ENCODE results near the gene JAG1. TPM values are rescaled to one million over a fixed set of nuclear protein-coding genes. Genes with fewer than 3 reads are reported as not detected.
A peak's percentile ranks its signal among the peaks of the same experiment; 100 is the strongest.

JAG1 gene
- 10 to 100 TPM in 1 of 3 donors, 1 to 10 TPM in 2; 8.1 to 12.3 (median 8.7) TPM for total RNA-seq
- 1.6 TPM for total RNA-seq (2013)

DNA sequence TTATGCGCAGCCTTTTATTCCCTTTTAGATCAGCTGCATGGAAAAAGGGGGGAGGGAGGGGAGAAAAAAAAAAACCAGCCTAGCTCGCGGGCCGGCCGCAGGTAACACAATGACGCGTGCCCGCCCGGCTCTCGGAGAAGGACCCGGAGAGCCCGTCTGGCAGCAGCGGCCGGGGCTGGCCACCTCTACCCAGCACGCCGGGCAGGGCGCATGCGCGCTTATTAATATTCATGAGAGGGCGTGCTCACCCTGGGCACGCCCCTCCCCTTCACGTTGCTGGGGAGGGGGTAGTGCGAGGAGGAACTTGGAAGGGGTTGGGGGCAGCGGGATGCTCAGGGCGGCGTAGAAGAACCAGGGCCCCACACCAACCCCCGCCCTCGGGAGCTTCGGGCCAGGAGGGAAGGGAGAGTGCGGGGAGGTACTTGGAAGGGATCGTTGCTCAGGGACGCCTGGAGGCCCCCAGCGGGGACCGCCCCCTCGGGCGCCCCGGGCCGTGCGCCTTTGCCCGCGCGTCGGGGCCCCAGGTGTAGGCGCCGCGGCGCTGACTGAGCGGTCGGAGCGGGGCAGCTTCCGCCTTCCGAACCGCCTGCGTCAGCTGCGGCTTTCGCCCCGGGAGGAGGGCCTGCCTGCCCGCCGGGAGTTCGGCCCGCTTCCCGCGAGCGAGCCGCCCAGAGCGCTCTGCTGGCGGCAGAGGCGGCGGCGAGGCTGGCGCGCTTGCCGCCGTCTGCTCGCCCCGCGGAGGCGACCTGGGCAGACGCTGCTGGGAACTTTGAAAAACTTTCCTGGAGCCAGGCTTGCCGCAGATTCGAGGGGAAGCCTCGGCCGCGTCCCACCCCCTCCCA lies at the start of gene JAG1:
Gene JAG1, minus strand, starts transcription at position 158 of the 842 bp plus-strand sequence. CDS start 469 bp downstream, outside the sequence.
- under 1% methylated on average over 83 of the region's 84 CpGs for WGBS (ENCODE audit: insufficient coverage)
- H3K27ac ChIP-seq (ENCODE audit: low read length) = peak within 1 kb of the TSS; percentile 80
- peaks cover 33% of the 10 kb centered on the region for H3K4me1 ChIP-seq (ENCODE audit: control insufficient read depth, insufficient read depth, low read length)
- peak within 1 kb of the TSS; percentile 97 for H3K4me3 Mint-ChIP-seq
- DNase-seq (peak; percentile 56 to 81), ATAC-seq (peak; percentile 68 to 86 (median 75))
- peak within 1 kb of the TSS; percentile 48 for H3K4me3 ChIP-seq (ENCODE audit: low read length)
- peaks cover 23 to 40% of the 10 kb centered on the region in 2 donors for H3K4me1 Mint-ChIP-seq
- H3K36me3 ChIP-seq (ENCODE audit: control insufficient read depth, insufficient read depth, low read length) = no peaks in the 10 kb centered on the region
- H3K27ac Mint-ChIP-seq = peak within 1 kb of the TSS; percentile 87 to 97
- H3K9me3 ChIP-seq (ENCODE audit: control insufficient read depth, insufficient read depth, low read length) = no peaks in the 10 kb centered on the region
- intact Hi-C loops (cut with micrococcal nuclease) = loop anchor here (5.0 to 10.0 kb wide), 3 partner anchors 117 to 239 kb away; partner anchors contain the start of genes MKKS and SLX4IP
- H3K36me3 Mint-ChIP-seq = no peaks in the 10 kb centered on the region
- TF ChIP-seq, protein P1, sequence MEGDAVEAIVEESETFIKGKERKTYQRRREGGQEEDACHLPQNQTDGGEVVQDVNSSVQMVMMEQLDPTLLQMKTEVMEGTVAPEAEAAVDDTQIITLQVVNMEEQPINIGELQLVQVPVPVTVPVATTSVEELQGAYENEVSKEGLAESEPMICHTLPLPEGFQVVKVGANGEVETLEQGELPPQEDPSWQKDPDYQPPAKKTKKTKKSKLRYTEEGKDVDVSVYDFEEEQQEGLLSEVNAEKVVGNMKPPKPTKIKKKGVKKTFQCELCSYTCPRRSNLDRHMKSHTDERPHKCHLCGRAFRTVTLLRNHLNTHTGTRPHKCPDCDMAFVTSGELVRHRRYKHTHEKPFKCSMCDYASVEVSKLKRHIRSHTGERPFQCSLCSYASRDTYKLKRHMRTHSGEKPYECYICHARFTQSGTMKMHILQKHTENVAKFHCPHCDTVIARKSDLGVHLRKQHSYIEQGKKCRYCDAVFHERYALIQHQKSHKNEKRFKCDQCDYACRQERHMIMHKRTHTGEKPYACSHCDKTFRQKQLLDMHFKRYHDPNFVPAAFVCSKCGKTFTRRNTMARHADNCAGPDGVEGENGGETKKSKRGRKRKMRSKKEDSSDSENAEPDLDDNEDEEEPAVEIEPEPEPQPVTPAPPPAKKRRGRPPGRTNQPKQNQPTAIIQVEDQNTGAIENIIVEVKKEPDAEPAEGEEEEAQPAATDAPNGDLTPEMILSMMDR (IDR thresholded peaks at IDR 0.05) = no peak
- peaks cover 8% of the 10 kb centered on the region for H3K27me3 ChIP-seq (ENCODE audit: control insufficient read depth, insufficient read depth, low read length)
- peaks cover 22 to 23% of the 10 kb centered on the region in 2 donors for H3K27me3 Mint-ChIP-seq (ENCODE audit: low read depth in 2 of 2)
- H3K9me3 Mint-ChIP-seq = no peaks in the 10 kb centered on the region

DNA sequence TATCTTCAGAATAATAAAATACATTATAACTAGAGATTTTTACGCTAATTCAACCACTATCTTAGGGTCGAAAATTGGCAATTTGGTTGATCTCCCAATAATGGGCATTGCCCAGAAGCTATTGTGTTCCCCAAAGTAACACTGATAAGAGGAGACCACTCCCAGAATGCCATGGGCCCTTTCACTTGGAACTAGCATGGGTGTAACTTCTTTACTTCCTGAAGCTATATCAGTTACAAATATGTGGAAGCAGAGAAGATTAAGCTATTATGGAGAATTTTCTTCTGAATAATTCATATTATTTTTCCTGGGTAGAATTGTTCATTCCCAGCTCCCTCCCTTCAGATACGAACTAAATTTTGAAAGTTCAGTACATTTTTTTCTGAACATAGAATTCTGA lies 48.2 kb upstream of the JAG1 start:
- no peaks in the 10 kb centered on the region for H3K4me1 ChIP-seq (ENCODE audit: control insufficient read depth, insufficient read depth, low read length)
- H3K36me3 ChIP-seq (ENCODE audit: control insufficient read depth, insufficient read depth, low read length) = no peaks in the 10 kb centered on the region
- no peak overlapping the region for H3K27ac ChIP-seq (ENCODE audit: low read length)
- H3K27me3 Mint-ChIP-seq (ENCODE audit: low read depth in 2 of 2) = peaks cover 24 to 80% of the 10 kb centered on the region in 2 donors
- TF ChIP-seq, protein P1 (IDR thresholded peaks at IDR 0.05) = no peak
- H3K27me3 ChIP-seq (ENCODE audit: control insufficient read depth, insufficient read depth, low read length) = peaks cover 2% of the 10 kb centered on the region
- H3K36me3 Mint-ChIP-seq = no peaks in the 10 kb centered on the region
- no peak overlapping the region for H3K27ac Mint-ChIP-seq
- DNase-seq (no peak), ATAC-seq (no peak)
- H3K4me3 Mint-ChIP-seq = no peak overlapping the region
- peaks cover 0 to 3% of the 10 kb centered on the region in 2 donors for H3K9me3 Mint-ChIP-seq
- WGBS (ENCODE audit: insufficient coverage) = 94% methylated on average over 2 of the region's 3 CpGs
- intact Hi-C loops (cut with micrococcal nuclease) = no loop called here
- no peaks in the 10 kb centered on the region for H3K4me1 Mint-ChIP-seq
- H3K9me3 ChIP-seq (ENCODE audit: control insufficient read depth, insufficient read depth, low read length) = no peaks in the 10 kb centered on the region
- no peak overlapping the region for H3K4me3 ChIP-seq (ENCODE audit: low read length)

DNA sequence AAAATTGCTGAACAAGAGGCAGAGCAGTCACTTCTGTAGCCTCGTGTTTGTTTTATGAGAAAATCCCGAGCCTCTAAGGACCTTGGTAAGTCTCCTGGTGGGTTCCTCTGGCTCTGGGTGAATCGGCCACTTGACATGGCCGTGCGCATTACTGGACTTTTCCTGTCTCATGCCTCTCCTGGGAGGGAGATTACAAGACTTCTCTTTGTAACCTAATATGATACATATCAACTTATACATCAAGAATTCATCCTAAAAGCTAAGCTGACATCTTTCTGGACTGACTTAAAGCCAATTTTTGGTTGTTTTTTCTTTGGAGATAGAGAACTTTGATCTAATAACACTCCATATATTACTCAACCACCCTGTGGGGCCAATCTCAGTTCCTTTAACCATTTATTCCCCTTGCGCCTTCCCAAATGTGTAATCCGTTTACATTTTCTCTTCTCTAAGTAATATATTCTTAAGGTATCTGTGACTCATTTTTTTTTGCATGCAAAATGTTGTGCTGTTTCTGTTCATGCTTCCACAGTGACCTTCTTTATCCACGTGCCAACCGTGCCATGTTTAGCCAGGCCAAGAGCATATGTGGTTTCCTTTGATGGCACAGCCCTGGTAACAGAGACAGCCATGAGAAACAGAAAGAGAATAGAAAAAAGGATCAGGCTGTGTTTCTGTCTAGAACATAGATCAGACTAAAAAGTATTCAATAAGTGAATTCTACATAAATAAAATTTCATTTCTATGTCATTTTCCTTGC lies 47.5 kb upstream of the JAG1 start:
- DNase-seq (no peak), ATAC-seq (no peak)
- Mint-ChIP-seq H3K4me1 (no peaks in the 10 kb centered on the region), H3K27ac (no peak overlapping the region), H3K9me3 (peaks cover 0 to 3% of the 10 kb centered on the region in 2 donors), H3K36me3 (no peaks in the 10 kb centered on the region), H3K27me3 (ENCODE audit: low read depth in 2 of 2) (peaks cover 19 to 80% of the 10 kb centered on the region in 2 donors), H3K4me3 (no peak overlapping the region)
- H3K4me3 ChIP-seq (ENCODE audit: low read length) = no peak overlapping the region
- H3K27ac ChIP-seq (ENCODE audit: low read length) = no peak overlapping the region
- H3K4me1 ChIP-seq (ENCODE audit: control insufficient read depth, insufficient read depth, low read length) = no peaks in the 10 kb centered on the region
- TF ChIP-seq, protein P1 (IDR thresholded peaks at IDR 0.05) = no peak
- no peaks in the 10 kb centered on the region for H3K36me3 ChIP-seq (ENCODE audit: control insufficient read depth, insufficient read depth, low read length)
- 76% methylated on average over 8 of the region's 9 CpGs for WGBS (ENCODE audit: insufficient coverage)
- H3K9me3 ChIP-seq (ENCODE audit: control insufficient read depth, insufficient read depth, low read length) = no peaks in the 10 kb centered on the region
- intact Hi-C loops (cut with micrococcal nuclease) = no loop called here
- H3K27me3 ChIP-seq (ENCODE audit: control insufficient read depth, insufficient read depth, low read length) = peaks cover 2% of the 10 kb centered on the region
